ENCODE data around the gene NLRP4.

Gene NLRP4

DNA sequence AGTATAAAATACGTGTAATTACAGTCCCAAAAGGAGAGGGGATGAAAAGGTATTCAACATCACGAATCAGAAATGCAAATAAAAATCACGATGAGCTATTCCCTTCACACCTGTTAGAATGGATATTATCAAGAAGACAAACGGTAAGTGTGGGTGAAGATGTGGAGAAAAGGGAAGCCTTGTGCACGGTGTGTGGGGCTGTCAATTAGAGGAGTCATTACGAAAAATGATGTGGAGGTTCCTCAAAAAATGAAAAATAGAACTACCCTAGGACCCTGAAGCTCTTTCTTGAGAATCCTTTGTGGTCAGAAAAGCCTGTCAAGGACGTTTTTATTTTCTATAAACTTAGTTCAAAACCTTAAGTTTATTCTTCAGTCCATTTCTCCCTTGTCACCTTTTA is 23.9 kb upstream of the NLRP4 start:
- FAIRE-seq: no peak
- DNase-seq (ENCODE audit: insufficient read length, low spot score): no peak
- TF ChIP-seq, protein P1, sequence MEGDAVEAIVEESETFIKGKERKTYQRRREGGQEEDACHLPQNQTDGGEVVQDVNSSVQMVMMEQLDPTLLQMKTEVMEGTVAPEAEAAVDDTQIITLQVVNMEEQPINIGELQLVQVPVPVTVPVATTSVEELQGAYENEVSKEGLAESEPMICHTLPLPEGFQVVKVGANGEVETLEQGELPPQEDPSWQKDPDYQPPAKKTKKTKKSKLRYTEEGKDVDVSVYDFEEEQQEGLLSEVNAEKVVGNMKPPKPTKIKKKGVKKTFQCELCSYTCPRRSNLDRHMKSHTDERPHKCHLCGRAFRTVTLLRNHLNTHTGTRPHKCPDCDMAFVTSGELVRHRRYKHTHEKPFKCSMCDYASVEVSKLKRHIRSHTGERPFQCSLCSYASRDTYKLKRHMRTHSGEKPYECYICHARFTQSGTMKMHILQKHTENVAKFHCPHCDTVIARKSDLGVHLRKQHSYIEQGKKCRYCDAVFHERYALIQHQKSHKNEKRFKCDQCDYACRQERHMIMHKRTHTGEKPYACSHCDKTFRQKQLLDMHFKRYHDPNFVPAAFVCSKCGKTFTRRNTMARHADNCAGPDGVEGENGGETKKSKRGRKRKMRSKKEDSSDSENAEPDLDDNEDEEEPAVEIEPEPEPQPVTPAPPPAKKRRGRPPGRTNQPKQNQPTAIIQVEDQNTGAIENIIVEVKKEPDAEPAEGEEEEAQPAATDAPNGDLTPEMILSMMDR (IDR thresholded peaks at IDR 0.05; ENCODE audit: insufficient read depth, missing control alignments): no peak

DNA sequence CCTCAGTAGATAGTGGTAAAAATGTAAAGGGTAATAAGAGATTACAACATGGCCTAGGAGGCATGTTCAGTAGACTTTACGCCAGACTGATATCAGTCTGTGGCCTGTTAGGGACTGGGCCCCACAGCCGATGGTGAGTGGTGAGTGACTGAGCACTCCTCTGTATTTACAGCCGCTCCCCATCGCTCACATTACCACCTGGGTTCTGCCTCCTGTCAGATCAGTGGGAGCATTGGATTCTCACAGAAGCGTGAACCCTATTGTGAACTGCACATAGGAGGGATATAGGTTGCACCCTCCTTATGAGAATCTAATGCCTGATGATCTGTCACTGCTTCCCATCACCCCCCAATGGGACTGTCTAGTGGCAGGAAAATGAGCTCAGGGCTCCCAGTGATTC is 22.4 kb upstream of the NLRP4 start:
- TF ChIP-seq, protein P1 (IDR thresholded peaks at IDR 0.05; ENCODE audit: insufficient read depth, missing control alignments): no peak
- no peak for FAIRE-seq
- DNase-seq (ENCODE audit: insufficient read length, low spot score): no peak

DNA sequence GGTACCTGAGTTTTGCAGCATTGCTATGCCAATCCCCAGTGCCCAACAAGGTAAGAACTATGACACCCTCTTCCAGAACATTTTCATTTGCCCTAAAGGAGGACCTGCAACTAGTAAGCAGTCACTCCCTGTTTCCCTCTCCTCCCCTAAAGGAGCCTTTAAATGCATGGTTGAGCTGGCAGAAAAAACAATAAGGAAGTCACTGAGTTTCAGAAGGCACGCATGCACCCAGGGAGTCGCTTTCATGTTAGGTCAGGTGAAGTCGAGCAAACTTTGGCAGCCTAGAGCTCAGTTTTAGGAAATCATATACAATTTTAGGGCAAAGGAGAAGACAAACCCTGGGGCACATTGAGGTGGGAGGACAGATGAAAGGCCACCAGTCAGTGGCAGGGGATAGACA is 16.3 kb upstream of the NLRP4 start:
- TF ChIP-seq, protein P1 (IDR thresholded peaks at IDR 0.05; ENCODE audit: insufficient read depth, missing control alignments): no peak
- FAIRE-seq (no peak), DNase-seq (ENCODE audit: insufficient read length, low spot score) (no peak)

DNA sequence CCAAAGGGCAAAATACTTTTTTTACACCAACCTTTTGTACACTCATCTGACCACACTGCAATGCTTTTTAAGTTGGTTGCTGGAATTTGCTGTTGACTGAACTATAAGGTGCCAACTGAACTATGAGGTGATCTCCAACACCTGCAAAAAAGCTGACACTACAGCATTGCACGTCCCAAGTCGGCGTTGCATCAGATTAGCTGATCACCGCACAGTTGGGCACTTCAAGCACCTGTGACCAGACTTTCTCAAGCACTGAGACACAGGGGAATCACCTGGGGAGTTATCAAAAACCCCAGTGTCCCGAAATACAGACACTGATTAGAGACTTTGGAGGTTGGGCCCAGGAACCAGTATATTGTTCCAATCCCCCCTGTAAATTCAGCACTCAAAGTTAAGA is 5.7 kb upstream of the NLRP4 start:
- DNase-seq (ENCODE audit: insufficient read length, low spot score) (no peak), FAIRE-seq (no peak)
- TF ChIP-seq, protein P1 (IDR thresholded peaks at IDR 0.05; ENCODE audit: insufficient read depth, missing control alignments): no peak

DNA sequence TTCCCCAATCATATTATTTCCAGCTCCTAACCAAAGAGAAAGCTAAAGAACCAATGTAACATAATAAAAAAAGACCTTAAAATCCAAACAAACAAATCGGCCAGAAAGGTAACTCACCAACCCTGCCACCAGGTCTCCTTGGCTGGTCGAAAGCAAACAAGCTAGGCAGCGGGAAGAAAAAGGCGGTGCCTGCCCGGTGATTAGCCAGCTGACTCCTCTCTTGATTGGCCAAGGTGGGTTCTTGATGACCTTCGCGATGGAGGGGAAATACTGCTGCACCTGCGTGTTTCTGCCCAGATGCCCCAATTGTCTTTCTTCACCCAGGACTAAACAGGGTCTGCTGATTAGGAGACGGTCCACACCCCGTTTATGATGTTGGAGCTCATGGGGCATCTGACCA is 4.5 kb upstream of the NLRP4 start, which contains the start of gene NLRP11:
Gene NLRP11, minus strand, starts transcription at position 154 of the 400 bp plus-strand sequence. CDS start 13,825 bp downstream, outside the sequence.
- FAIRE-seq: no peak
- TF ChIP-seq, protein P1 (IDR thresholded peaks at IDR 0.05; ENCODE audit: insufficient read depth, missing control alignments): no peak
- no peak for DNase-seq (ENCODE audit: insufficient read length, low spot score)

DNA sequence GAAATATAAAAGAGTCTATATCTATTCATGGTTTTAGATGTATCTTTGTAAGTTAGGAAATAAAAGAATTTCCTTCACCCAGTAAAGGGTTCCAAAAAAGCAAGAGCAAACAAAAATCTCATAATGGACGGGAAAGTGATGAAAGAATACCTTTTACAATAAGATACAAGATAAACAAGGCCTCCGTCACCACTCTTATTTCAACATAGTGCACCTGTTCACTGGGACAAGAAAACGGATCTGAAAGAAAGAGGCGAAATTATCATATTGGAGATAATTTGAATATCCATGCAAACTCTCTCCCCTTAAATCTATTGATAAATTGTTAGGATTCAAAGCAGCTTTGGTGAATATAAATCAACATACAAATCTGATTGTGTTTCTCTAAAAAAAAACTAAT is 3.7 kb upstream of the NLRP4 start:
- DNase-seq (ENCODE audit: insufficient read length, low spot score) (no peak), FAIRE-seq (no peak)
- TF ChIP-seq, protein P1 (IDR thresholded peaks at IDR 0.05; ENCODE audit: insufficient read depth, missing control alignments): no peak

DNA sequence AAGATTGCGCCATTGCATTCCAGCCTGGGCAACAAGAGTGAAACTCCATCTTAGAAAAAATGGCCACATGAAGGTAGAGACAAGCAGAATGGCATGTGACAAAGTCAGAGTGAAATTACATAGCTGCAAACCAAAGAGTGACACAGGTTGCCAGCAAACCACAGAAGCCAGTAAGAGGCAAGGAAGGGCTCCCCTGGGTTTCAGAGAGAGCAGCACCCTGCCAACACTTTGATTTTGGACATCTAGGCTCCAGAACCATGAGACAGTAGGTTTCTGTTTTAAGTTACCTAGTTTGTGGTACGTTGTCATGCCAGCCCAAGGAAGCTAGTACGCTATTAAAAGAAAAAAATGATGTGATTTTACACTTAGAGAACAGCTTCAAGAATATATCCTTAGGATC is 1.9 kb downstream of the NLRP4 start:
- no peak for FAIRE-seq
- TF ChIP-seq, protein P1 (IDR thresholded peaks at IDR 0.05; ENCODE audit: insufficient read depth, missing control alignments): no peak
- DNase-seq (ENCODE audit: insufficient read length, low spot score): no peak
